GM21619 (cell line): ENCODE results near the gene ZNF75A.

ENCODE experiments used
- ATAC-seq: cut with Tn5 transposase; IDR thresholded peaks from one replicate; pipeline ENCODE4 v1.9.1; 2021; ENCODE audit not compliant: unreplicated experiment

ZNF75A gene

GRCh38 chr16:3364774-3365427, 59.6 kb downstream of the ZNF75A start:
- peak; percentile 53 for ATAC-seq
